ENCODE data around the gene ZNF175.

Gene ZNF175

GRCh38 chr19:51637362-51637978 is 66.4 kb downstream of the ZNF175 start:
- no peak for DNase-seq

DNA sequence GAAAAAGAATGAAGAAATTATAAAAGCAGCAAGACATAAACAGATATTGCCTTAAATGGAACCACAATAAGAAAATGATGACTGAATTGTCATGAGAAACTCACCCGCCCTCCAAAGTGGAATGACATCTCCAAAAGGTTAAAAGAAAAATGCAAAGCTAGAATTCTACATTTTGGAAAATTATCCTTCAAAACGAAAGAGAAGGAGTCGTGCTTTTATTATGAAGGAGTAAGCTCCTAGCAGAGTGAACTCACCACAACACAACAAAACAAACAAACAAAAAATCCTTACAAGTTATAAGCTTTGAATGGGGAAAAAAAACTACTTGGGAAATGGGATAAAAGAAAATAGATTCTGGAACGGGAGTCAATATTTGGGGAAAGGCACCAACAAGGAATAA is 68.8 kb downstream of the ZNF175 start:
- DNase-seq, result no peak

DNA sequence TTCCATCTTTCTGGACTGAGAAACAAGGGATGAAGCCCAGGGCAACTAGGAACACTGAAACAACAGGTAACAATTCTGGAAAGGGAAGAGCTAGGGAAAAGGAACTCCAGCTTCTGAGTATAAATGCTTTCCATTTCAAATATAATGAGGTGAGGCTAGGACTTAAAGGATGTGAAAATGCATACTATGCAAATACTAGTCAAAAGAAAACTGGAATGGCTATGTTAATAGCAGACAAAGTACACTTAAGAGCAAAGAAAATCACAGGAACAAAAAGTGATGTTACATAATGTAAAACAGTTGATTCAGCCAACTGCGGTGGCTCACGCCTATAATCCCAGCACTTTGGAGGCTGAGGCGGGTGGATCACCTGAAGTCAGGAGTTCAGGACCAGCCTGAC is 69.3 kb downstream of the ZNF175 start:
- DNase-seq, result no peak

- DNase-seq, result no peak
Observed at GRCh38 chr19:51641648-51642047, 70.6 kb downstream of the ZNF175 start.
